ENCODE results near the gene HMCES. TPM values are rescaled to one million over a fixed set of nuclear protein-coding genes. Genes with fewer than 3 reads are reported as not detected.

Gene HMCES
- total and polyA plus RNA-seq, 2 of the 13 experiments (the other 11 are each of a cell fraction or from before 2014, with no cell fraction given) = 16.1 to 37.5 TPM

DNA sequence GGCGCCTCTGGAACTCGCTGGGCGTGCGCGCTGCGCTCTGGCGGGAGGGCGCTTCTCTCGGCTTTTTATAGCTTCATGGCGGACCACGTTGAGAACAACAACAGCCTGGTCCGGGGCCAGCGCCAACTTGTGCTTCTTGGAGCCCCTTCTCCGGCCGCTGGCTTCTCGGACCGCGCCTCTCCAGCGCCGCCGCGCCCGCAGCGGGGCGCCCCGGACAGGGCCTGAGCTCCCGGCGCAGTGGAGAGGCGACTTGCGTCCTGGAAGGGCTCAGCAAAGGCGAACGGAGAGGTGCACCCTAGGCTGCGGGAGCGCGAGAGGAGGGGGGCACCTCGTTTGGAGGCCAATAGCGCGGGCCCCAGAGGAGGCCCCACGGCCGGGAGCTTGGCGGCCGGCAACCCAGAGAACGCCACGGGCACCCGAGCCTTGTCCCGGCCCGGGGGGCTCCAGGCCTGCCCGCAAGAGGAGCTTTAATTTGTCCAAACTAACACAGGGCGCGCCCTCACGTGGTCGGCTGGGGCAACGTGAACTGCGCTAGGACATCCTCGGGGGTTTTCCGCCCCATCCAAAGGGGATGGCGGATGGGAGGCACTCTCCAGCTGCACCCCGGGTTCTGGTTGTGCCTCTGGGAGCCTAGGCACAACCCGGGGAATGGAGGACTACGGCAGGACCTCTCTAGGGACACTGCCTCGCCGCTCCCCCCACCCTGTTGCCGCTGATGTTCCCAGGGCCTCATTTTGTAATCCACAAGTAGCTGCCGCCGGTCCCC, 37.8 kb downstream of the HMCES start:
- FAIRE-seq (no peak), DNase-seq (ENCODE audit: low spot score) (peak; percentile 68), ATAC-seq (peak; percentile 23)
- intact Hi-C loops (cut with micrococcal nuclease; ENCODE audit: unreplicated experiment) = loop anchor here (2.0 kb wide), 1 partner anchor 38 kb away; the partner anchor contains the start of gene HMCES
- Histone ChIP-seq H3K9ac (ENCODE audit: insufficient read depth, low read depth, low read length) (peak overlapping the region; percentile 88), H2AFZ (ENCODE audit: low read length) (no peak overlapping the region), H3K27ac (ENCODE audit: extremely low read length, insufficient read depth, low read length) (peak overlapping the region; percentile 85), H3K4me2 (ENCODE audit: low read depth, low read length) (peak overlapping the region; percentile 83), H3K4me1 (ENCODE audit: insufficient read depth, low read length) (peaks cover 23% of the 10 kb centered on the region), H4K20me1 (ENCODE audit: insufficient read depth, low read length) (peaks cover 8% of the 10 kb centered on the region; the same call in 1 of the 2 replicates), H3K36me3 (replicated peaks in 1 of 2; ENCODE audit: control insufficient read depth in 1 of 2, insufficient read depth in 2 of 2, low read length in 2 of 2) (no peaks in the 10 kb centered on the region), H3K4me3 (replicated peaks in 1 of 3; ENCODE audit: insufficient read depth in 1 of 3, low read depth in 2 of 3, low read length in 3 of 3) (peak overlapping the region; percentile 92 to 98 (median 95)), H3K9me3 (ENCODE audit: low read length) (no peaks in the 10 kb centered on the region), H3K27me3 (ENCODE audit: control insufficient read depth in 1 of 2, insufficient read depth in 2 of 2, low read length in 2 of 2) (no peaks in the 10 kb centered on the region; a peak in 1 of 5 replicates), H3K79me2 (ENCODE audit: insufficient read depth, low read length) (peaks cover 5% of the 10 kb centered on the region)
- CTCF ChIA-PET (ENCODE audit: low intra/inter-chr PET ratio, low total read pairs) = no interaction called here
- no TSS peak for BruUV-seq (replicated peaks)
- 0% methylated on average over 13 of the region's 65 CpGs for WGBS (ENCODE audit: low lambda C conversion rate)
- POLR2A ChIA-PET = interaction anchor here (0.5 to 3.5 kb wide), 26 partner anchors 11 to 317 kb away, joined by 3 to 33 read pairs (median 4); partner anchors contain the start of genes CNBP, COPG1, HMCES and IFT122
- in situ Hi-C loops (cut with HindIII; ENCODE audit: extremely low pct_ligation_motif_present, low pct_unique_long_range_greater_than_20kb) = no loop called here
- TF ChIP-seq, protein P1, sequence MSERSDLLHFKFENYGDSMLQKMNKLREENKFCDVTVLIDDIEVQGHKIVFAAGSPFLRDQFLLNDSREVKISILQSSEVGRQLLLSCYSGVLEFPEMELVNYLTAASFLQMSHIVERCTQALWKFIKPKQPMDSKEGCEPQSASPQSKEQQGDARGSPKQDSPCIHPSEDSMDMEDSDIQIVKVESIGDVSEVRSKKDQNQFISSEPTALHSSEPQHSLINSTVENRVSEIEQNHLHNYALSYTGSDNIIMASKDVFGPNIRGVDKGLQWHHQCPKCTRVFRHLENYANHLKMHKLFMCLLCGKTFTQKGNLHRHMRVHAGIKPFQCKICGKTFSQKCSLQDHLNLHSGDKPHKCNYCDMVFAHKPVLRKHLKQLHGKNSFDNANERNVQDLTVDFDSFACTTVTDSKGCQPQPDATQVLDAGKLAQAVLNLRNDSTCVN (CRISPR knock-in tag; IDR thresholded peaks at IDR 0.05; ENCODE audit: borderline replicate concordance) = no peak
- 0 out of 2 replicates have a peak, but pooled peaks have one; percentile 77 for TF ChIP-seq NPAS2 (CRISPR knock-in tag; IDR thresholded peaks at IDR 0.05; ENCODE audit: borderline replicate concordance)
- peak; percentile 46 for TF ChIP-seq PHF21A (CRISPR knock-in tag; IDR thresholded peaks at IDR 0.05)
- no peak for TF ChIP-seq ZNF230 (CRISPR knock-in tag; IDR thresholded peaks at IDR 0.05)
- TF ChIP-seq ZNF747 (CRISPR knock-in tag; IDR thresholded peaks at IDR 0.05; ENCODE audit: borderline replicate concordance) = no peak
- TF ChIP-seq ATF6 (CRISPR knock-in tag; conservative IDR thresholded peaks at IDR 0.05) = no peak; the same call in 1 of the 2 replicates
- no peak for TF ChIP-seq TEAD2 (CRISPR knock-in tag; IDR thresholded peaks at IDR 0.05)
- no peak for TF ChIP-seq ZNF703 (CRISPR knock-in tag; IDR thresholded peaks at IDR 0.05; ENCODE audit: borderline replicate concordance)
- no peak for TF ChIP-seq NR3C1 (CRISPR knock-in tag; IDR thresholded peaks at IDR 0.05)
- TF ChIP-seq KDM5B (CRISPR knock-in tag; IDR thresholded peaks at IDR 0.05; ENCODE audit: borderline replicate concordance) = 0 out of 2 replicates have a peak, but pooled peaks have one; percentile 85
- TF ChIP-seq AHR (CRISPR knock-in tag; IDR thresholded peaks at IDR 0.05) = no peak
- TF ChIP-seq ZNF839 (CRISPR knock-in tag; IDR thresholded peaks at IDR 0.05; ENCODE audit: borderline replicate concordance) = no peak
- TF ChIP-seq SMARCE1 (IDR thresholded peaks at IDR 0.05; ENCODE audit: borderline replicate concordance) = no peak
- TF ChIP-seq ZBTB38 (CRISPR knock-in tag; IDR thresholded peaks at IDR 0.05) = peak; percentile 84; the same call in 1 of the 2 replicates
- no peak for TF ChIP-seq ZNF850 (CRISPR knock-in tag; conservative IDR thresholded peaks at IDR 0.05)
- TF ChIP-seq ZNF292 (CRISPR knock-in tag; IDR thresholded peaks at IDR 0.05; ENCODE audit: borderline replicate concordance, low read depth) = no peak
- TF ChIP-seq KLF16 (CRISPR knock-in tag; IDR thresholded peaks at IDR 0.05) = peak in 1 of 2 experiments; percentile 85; a peak in 2 of 4 replicates
